GM21367 (cell line): Measurements from ENCODE around the gene FBXO44.
"Not testable (repeated sequence)": the region's sequence is repeated elsewhere in the genome, so short reads cannot be mapped to it uniquely, and the experiment has no call there.

Source experiments
- ATAC-seq: cut with Tn5 transposase; IDR thresholded peaks from one replicate; pipeline ENCODE4 v1.9.1; 2021; ENCODE audit not compliant: unreplicated experiment

Gene FBXO44

DNA sequence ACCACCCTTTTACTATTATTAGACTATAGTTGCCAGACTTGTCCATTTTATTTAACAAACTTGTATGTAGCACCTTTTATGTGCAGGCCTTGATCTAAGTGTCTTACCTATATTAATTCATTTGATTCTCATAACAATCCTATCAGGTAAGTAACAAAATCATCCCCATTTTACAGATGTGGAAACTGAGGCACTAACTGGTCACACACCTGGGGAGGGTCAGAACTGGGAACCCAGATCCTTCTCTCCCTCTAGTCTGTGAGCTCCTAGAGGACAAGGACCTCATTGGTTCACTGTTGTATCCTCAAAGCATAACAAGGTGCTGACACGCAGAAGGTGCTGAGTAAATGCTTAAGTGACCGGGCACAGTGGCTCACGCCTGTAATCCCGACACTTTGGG is 15.3 kb upstream of the FBXO44 start:
- ATAC-seq, result no peak

DNA sequence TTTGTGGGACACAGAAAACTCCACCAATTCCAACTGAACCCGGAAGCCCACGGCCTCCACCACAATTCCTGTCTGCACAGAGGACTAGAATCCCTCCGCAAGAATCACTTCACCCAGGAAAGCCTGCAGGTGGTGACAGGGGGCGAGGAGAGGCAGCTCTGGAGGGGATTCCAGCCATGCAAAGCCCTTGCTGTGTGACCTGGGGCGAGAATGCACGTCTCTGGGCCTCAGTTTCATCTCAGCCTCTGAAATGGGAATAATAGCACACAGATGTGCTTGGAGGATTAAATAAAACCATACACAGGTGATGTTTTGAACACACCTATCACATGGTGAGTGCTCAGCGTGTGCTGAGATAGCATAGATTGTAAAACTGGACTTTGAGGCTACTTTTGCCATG is 14.6 kb upstream of the FBXO44 start:
- no peak for ATAC-seq

DNA sequence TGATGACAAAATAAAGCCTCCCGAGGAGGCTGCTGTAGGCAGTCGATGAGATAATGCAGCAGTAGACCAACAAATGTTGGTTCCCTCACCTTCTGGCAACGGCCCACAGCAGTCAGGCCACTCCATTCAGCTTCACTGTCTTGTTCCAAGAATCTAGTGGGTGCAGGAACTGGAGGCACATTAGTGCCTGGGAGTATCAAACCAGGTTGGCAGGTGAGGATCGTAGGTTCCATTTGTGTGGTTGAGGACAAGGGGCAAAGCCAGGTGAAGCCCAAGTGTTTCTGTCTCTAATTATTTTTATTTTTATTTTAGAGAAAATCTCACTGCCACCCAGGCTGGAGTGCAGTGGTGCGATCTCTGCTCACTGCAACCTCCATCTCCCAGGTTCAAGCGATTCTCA is 13.7 kb upstream of the FBXO44 start:
- no peak for ATAC-seq

DNA sequence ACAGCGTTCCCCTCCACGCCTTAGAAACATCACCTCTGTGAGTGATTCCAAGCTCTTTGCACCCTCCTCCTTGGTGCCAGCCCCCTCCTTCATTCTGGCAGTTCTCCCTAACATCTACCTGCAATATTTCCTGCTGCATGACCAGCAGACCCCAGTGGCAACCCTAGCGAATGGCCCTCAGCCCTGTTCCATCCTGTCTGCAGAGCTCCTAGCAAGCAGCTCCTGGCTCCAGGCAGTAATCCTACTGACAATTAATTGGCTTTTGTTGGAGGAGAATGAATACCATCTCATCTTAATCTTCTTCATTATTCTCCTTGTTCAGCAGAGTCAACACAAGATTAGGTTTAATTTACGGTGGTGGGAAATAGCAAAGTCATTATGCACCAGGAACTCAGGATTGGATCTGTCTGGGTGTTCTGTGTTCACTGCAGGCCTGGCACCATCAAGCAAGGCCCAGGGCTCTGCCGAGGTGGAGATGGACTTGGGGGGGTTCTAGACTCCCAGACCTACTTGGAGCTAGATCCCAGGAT is 12.8 kb upstream of the FBXO44 start:
- ATAC-seq, result no peak

DNA sequence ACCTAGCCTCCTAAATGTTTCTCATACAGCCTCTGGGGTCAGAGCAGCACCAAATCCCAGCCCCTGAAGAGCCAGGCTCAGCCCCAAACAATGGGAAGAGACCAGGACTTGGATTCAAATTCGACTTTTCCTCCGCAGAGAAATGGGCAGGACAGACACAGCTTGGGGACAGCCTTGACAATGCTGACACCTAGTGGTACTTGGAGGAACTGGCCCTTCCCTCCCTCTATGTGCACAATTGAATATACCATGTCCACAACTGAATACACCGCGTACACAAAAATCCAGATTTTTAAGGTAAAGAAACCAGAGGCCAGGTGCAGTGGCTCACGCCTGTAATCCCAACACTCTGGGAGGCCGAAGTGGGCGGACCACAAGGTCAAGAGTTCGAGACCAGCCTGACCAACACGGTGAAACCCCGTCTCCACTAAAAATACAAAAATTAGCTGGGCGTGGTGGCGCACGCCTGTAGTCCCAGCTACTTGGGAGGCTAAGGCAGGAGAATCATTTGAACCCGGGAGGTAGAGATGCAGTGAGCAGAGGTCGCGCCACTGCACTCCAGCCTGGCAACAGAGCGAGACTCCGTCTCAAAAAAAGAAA is 12.2 kb upstream of the FBXO44 start:
- ATAC-seq, result not testable (repeated sequence)

DNA sequence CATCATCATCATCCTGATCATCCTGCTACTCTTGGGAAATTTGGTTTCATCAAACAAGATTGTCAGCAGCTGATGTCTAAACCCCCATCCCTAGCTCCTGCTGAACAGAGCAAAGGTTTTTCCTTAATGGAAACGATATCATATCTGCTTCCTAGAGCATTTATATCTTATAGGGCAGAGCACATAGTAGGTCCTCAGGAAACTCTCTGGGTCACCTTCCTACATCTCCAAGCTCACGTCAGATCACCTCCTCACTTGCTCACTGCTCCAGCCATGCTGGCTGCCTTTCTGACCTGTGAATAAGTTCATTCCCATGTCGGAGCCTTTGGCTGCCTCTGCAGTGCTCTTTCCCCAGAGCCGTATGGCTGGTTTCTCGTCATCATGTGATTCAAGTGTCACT is 10.9 kb upstream of the FBXO44 start:
- no peak for ATAC-seq

DNA sequence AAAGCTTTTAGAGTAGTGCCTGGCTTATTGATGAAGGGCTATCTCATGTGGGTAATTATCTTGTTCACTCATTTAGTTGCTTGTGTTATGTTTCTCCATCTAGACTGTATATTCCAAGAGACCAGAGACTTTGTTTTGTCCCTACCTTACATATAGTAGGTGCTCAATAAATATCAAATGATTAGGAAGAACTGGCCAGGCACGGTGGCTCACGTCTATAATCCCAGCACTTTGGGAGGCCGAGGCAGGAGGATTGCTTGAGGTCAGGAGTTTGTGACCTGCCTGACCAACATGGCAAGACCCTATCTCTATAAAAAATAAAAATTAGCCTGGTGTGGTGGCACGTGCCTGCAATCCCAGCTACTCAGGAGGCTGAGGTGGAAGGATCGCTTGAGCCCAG is 9.4 kb upstream of the FBXO44 start:
- ATAC-seq, result no peak

DNA sequence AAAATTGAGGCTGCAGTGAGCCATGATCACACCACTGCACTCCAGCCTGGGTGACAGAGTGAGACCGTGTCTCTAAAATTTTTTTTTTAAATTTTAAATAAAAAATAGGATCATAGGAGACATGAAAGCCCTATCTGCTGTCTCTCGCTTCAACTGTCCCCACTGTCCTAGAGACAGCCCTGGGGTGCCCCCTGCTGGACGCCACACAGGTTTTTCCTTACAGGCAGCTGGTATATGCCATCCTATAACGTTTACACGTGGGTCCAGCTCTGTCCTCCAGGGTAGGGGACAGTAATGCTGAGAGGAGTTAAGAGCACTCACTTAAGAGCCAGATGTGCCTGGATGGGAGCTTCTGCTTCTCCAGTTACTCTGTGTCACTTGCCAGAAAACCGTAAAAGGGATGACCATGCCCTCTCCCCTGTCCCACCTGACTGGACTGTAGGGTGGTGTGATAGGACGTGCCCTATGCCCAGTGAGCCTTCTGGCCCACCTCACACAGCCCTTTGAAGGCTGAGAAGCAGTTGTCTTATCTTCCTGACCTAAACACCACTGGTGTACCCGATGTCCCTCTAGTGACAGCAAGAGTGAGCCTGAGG is 8.9 kb upstream of the FBXO44 start:
- ATAC-seq, result no peak

DNA sequence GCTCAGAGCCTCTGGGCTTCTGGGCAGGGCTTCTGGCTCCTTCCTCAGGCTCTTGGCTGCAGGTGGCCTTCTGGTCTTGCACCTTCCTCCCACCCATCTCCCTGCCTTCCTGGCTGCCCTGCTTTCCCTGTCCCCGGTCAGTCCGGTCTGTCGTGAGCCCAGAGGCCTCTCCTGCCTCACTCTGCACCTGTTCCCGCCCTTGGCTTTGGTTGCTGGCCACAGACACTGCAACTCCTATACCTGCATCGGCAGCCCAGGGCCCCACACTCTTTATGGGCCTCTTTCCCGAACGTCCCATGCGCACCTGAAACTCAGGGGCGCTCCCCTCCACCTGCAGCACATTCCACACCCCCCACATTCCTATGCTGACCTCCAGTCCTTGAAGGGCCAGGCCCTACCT is 8.4 kb upstream of the FBXO44 start:
- ATAC-seq, result no peak

DNA sequence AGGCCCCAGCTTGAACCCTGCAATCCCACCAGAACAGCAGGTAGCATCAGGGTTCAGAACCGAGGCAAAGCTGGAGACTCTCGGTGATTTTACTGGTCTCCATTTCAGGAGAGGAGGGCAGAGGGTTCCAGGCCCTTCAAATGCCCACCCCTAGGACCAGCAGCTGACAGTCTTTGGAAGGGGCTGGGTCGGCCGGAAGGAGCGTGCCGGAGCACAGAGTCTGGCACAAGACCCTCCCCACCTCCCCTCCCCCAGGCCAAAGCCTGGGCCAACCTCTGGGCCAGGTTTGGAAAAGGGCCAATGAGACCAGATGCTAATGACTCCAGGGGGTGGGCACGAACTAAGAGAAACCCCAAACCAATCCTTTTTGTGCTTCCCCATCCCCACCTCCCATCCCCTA is 7.3 kb upstream of the FBXO44 start:
- ATAC-seq, result no peak

DNA sequence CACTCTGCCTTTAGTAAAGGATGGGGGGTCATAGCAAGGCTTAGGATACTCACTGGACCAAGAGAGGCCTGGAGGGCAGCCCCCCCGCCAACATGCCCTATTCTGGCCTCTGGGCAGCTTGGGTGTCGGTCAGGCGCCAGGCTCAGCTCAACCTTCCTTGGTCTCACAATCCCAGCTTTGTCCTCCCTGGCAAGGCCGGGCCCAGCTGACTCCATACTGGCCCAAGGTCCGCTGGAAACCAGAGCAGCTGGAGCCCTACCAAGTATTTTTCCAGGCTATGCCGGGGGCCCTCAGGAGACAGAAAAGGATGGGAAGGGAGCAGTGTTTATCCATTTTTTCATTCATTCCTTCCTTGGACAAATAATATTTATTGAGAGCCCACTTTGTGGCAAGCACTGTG is 6.6 kb upstream of the FBXO44 start:
- no peak for ATAC-seq

DNA sequence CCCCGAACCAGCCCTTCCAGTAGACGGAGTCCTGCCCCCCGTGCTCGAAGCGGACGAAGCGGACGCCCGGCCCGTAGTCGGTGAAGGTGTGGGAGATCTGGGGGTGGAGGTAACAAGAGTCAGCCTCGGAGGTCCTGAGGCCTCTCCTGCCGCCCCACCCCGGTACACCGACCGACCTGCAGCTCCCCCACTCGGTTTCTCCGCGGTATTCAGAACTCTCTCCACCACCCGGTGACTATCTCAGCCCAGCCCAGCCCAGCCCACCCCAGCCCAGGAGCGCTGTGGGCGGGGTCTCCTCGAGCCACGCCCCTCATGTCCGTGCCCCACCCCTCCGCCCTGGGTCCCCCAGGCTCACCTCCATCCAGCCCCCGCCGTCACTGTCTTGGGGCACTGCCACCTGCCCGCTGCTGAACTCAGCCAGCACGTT is 5.9 kb upstream of the FBXO44 start:
- ATAC-seq, result no peak

DNA sequence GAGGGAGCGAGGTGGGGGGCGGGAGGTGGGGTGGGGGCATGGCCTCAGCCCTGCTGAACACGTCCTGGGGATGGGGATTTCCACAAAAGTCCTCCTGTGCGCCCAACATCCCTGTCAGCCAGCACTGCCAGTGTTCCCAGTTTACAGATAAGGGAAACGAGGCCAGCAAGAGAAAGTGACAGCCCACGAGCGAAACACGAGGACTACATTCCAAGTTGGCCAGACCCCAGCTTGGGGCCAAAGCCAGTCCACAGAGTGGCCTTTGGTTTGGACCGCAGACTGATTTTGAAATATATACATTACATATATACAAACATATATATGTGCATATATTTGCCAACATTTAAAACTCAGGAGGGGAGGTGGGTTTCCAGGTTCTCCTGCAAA is 5.4 kb upstream of the FBXO44 start:
- ATAC-seq, result no peak

DNA sequence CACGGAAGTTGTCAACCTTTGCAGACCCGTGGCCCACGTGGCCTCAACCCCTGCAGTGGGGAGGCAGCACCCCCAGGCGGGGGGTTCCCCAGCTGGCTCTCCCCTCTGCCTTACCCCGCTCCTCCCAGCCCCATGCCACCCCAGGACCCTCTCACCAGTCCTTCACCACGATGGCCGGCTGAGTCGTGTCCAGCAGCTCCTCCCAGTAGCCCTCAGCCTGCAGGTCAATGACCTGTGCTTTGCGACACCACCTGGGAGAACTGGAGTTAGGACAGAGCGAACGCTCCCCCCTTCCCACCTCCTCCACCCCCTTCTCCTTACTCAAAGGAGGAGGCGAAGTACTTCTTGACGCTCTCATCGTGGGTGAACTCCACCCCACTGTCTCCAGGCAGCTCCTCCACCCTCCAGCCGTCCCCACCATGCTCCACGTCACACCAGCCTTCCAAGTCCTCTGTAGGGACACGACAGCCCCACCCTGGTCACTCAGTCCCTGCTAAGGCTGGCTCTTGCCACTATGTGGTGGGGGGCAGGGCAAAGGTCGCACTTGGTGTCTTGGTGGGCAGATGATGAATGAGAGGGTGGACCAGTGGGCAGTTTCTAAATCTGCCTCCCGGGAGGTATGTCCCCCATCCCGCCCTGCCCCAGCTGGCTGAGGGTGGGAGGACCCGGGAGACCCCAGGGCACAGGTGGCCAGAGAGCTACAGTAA is 4.9 kb upstream of the FBXO44 start:
- no peak for ATAC-seq

DNA sequence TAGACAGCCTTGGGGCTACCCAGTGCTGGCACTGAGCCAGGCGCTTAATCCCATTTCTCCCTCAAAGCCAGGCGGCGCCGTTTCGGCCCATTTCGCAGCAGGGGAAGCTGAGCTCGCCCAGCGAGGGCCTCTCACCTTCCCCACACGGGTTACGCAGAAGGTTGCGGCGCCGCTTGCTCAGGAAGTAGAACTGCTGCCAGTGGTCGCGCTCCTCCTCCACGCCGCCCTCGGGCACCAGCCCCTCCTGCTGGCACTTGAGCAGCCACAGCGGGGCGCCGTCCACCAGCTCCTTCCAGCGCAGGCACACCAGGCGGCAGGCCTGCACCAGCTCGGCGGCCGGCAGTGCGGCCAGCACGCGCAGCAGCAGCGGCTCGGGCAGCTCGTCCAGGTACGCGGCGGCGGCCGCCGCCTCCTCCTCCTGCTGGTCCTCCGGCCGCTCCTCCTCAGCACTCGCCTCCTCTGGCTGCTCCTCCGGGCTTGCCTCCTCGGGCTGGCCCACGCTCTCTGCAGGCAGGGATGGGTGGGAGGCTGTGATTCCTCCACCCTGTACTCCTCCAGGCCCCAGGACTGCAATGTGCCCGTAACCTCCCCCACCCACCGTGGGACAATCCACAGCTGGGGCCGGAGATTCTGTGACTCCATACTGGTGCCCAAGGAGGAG is 4.2 kb upstream of the FBXO44 start:
- ATAC-seq, result no peak

DNA sequence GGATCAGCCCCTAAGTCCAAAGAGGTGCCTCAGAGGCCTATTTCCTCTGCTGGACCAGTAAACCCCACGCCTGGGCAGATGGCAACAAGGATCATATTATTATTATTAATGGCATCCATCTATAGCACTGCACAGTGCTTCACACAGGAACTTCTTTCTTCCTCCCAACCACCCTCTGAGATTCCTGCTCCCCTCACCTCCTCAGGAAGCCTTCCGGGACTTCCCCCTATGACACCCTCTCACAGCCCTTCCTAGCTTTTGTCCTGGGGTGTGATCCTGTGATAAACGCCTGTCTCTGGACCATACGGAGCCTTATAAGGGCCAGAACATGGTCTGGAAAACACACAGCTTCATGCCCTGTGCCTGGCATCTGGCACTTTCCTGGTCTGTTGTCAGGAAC is 3.7 kb upstream of the FBXO44 start:
- no peak for ATAC-seq

DNA sequence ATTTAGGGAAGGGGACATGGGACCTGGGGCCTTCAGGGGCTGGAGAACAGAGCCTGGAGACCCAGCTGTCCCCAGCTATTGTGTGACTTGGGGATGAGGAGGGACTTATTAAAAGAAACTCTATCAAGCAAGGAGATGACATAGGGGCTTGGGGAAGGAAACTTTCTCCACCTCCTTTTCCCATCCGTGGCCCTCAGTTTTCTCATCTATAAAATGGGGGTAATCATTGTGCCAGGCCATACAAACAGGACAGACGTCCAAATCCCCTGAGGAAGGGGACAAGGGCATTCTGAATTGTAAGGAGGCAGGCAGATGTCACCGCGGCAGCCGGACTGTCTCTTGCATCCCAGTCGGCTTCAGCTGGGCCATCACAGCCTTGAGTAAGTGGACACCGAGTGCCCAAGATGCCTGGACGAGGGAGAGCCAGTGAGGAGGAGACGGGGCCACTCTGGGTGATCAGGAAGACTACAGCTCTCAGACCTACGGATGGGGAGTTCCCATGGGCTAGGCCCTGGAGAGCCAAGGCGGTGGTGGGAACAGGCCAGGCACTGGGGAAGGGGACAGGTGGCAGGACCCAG is 2.4 kb upstream of the FBXO44 start:
- ATAC-seq, result no peak

DNA sequence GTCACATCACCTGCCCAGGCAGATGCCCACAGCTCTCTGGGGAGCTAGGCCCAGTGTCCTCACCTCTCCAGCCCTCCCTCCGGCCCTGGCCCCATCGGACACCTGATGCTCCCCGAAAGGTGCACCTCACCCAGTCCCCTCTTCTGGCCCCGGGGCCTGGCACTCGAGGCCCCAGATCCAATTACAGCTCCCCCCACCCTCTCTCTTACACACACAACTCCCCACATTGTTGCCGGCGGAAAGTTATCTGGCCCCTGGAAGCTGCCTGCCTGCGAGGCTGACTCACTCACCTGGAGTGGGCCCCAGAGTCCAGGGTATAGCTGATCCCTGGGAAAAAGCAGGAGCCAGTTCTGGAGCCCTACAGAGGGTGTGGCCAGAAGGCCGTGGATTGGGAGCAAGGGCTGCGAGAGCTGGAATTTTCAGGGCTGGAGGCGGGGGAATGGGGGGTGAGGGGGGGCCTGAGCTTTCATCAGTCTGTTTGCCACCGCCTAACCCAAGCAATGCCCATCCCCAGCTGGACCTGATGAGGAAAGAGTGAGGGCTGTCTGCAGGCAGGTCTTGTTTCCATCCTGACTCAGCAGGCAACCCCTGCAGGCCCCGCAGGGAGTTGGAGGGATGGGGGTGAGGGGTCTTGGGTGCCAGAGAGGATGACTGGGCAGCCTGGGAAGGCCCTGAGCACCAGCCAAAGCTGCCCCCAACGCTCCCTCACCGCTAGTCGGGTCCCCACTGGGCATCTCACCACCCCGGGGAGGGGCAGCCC is 1.4 kb upstream of the FBXO44 start:
- no peak for ATAC-seq

DNA sequence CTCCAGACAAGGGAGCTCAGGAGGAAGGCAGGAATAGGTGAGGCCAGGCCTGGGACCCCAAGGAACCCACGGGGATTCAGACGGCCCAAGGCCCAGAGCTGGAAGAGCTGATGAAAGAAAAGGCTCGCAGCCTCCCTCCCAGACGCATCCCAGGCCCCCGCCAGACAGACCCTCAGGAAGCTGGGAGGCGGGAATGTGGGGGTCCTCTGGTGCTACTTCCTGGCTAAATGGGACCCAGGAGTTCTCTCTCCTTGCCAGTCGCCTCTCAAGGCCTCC is 878 bp upstream of the FBXO44 start:
- no peak for ATAC-seq

DNA sequence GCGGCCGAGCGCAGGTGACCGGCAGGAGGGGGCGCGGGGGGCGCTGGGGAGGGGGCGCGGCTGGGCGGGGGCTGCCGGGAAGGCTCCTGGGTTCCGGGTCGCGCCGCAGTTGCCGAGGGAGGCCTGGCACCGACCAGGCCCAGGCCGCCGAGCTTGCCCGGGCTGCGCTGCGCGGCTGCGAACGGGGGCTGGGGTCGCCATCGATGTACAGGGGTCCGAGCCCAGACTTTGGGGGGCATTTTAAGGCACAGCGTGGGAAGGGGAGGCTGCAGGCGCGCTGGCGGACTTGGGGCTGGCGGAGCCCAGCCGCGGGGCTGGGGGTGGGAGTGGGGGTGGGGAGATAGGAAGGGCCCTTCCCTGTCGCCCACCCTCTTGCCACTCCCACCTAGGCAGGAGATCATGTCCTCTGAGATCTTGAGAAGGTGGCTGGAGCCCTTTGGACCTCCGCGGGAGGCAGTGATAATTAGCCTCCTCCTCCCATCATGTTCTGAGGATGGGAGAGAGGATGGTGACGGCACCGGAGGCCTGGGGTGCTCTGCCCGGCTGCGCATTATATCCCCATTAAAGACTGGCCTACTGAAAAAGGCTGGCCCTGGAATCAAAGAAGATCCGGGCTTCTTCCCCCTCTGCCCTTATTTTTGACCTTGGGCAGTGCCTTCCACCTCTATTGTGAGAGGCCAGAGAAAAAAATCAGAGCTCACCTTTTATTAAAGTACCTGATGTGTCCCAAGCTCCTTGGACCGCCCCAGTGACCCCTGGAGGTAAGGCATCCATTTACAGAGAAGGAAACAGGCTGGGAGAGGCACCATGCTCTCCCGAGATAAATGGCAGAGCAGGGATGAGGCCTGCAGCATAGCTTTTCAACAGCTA is 497 bp downstream of the FBXO44 start:
- ATAC-seq, result no peak
